BJ (cell line): ENCODE data around the gene GREB1. TPM values are rescaled to one million over a fixed set of nuclear protein-coding genes. Genes with fewer than 3 reads are reported as not detected.

ENCODE experiments used
- CTCF ChIA-PET: fragments of 350-600 bp; formaldehyde crosslinking; extraction: SDS; loops from one replicate; lab custom pipeline; 2021; ENCODE audit warnings: antibody characterized with exemption, inconsistent platforms; lab: Yijun Ruan, JAX
- POLR2A ChIA-PET: fragments of 300-600 bp; sonication (Branson Sonifier 250); formaldehyde crosslinking; extraction: SDS; loops from one replicate; lab custom pipeline; 2021; ENCODE audit warnings: antibody characterized with exemption; lab: Charles Lee
- DNase-seq: peaks from one replicate; pipeline ENCODE4 v3.0.0-alpha.2; 2011; ENCODE audit warnings: low read depth
- H3K27me3 ChIP-seq: 2 replicates; pipeline ENCODE4 v1.6.0; 2011; ENCODE audit warnings: low read length; ENCODE audit not compliant: control insufficient read depth, insufficient read depth
- H3K36me3 ChIP-seq: 2 replicates; pipeline ENCODE4 v1.5.1; 2011; ENCODE audit warnings: low read length; ENCODE audit not compliant: control insufficient read depth, insufficient read depth
- H3K4me3 ChIP-seq: 2 replicates; pipeline ENCODE4 v1.5.1; 2011; ENCODE audit warnings: low read depth, mild to moderate bottlenecking, control low read depth, low read length
- polyA plus RNA-seq: library from polyadenylated mRNA; depleted of rRNA; stranded (reverse); fragments of >200 nt; gene quantifications from 2 replicates; pipeline ENCODE4 v1.2.3, GENCODE V29; 2011
- TF ChIP-seq, protein P1 (sequence below): IDR thresholded peaks from 2 replicates; pipeline ENCODE4 v1.5.1; 2011; ENCODE audit warnings: low read depth, mild to moderate bottlenecking, control low read depth, inconsistent platforms, low read length, moderate library complexity; ENCODE audit not compliant: insufficient read depth

The GREB1 gene
- polyA plus RNA-seq, 1 experiment, result not detected

- TF ChIP-seq, protein P1, sequence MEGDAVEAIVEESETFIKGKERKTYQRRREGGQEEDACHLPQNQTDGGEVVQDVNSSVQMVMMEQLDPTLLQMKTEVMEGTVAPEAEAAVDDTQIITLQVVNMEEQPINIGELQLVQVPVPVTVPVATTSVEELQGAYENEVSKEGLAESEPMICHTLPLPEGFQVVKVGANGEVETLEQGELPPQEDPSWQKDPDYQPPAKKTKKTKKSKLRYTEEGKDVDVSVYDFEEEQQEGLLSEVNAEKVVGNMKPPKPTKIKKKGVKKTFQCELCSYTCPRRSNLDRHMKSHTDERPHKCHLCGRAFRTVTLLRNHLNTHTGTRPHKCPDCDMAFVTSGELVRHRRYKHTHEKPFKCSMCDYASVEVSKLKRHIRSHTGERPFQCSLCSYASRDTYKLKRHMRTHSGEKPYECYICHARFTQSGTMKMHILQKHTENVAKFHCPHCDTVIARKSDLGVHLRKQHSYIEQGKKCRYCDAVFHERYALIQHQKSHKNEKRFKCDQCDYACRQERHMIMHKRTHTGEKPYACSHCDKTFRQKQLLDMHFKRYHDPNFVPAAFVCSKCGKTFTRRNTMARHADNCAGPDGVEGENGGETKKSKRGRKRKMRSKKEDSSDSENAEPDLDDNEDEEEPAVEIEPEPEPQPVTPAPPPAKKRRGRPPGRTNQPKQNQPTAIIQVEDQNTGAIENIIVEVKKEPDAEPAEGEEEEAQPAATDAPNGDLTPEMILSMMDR, result 0 out of 2 replicates have a peak, but pooled peaks have one; percentile 24
- POLR2A ChIA-PET, result no interaction called here
- no peaks in the 10 kb centered on the region for H3K36me3 ChIP-seq
- CTCF ChIA-PET, result interaction anchor here (0.8 kb wide), 1 partner anchor 10 kb away, joined by 3 read pairs; no protein-coding TSS in a partner anchor
- no peak overlapping the region for H3K4me3 ChIP-seq
- H3K27me3 ChIP-seq, result peaks cover 3% of the 10 kb centered on the region
- DNase-seq, result no peak
Observed at GRCh38 chr2:11647834-11648600, 114.2 kb downstream of the GREB1 start.

GRCh38 chr2:11649093-11649492 is 115.2 kb downstream of the GREB1 start:
- ChIA-PET CTCF (interaction anchor here (0.6 kb wide), 1 partner anchor 131 kb away, joined by 3 read pairs; no protein-coding TSS in a partner anchor), POLR2A (no interaction called here)
- no peak overlapping the region for H3K4me3 ChIP-seq
- DNase-seq, result no peak
- H3K36me3 ChIP-seq, result no peaks in the 10 kb centered on the region
- TF ChIP-seq, protein P1, result no peak
- H3K27me3 ChIP-seq, result peaks cover 3% of the 10 kb centered on the region

GRCh38 chr2:11651856-11652548 is 118.2 kb downstream of the GREB1 start:
- TF ChIP-seq, protein P1, result no peak
- CTCF ChIA-PET, result interaction anchor here (1.1 kb wide), 1 partner anchor 36 kb away, joined by 3 read pairs; no protein-coding TSS in a partner anchor
- Histone ChIP-seq H3K36me3 (no peaks in the 10 kb centered on the region), H3K27me3 (peaks cover 3% of the 10 kb centered on the region), H3K4me3 (no peak overlapping the region)
- POLR2A ChIA-PET, result no interaction called here
- no peak for DNase-seq

DNA sequence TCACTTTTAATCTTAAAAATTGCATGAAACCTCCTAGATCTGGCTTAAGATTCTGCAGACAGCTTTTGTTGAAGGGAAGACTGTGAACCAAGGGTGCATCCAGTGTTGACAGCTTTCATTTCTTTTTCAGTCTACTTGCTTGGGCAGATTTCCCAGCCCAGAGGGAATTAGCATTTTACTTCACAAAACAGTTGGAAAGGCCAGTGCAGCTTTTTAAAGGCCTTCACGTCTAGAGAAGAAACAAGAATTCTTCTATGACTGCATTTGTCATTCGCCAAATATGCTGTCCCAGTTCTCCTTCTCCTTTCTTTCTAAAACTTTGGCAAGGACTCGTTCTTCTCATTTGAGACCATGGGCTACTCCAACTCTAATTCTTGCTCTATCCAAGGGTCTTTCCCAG is 118.7 kb downstream of the GREB1 start:
- H3K4me3 ChIP-seq, result no peak overlapping the region
- no peaks in the 10 kb centered on the region for H3K36me3 ChIP-seq
- ChIA-PET POLR2A (no interaction called here), CTCF (interaction anchor here (0.6 to 1.1 kb wide), 2 partner anchors 10 to 35 kb away, joined by 3 read pairs; no protein-coding TSS in a partner anchor)
- TF ChIP-seq, protein P1, result no peak
- DNase-seq, result no peak
- peaks cover 5% of the 10 kb centered on the region for H3K27me3 ChIP-seq

GRCh38 chr2:11655495-11655894 is 121.7 kb downstream of the GREB1 start:
- TF ChIP-seq, protein P1, result no peak
- peaks cover 6% of the 10 kb centered on the region for H3K27me3 ChIP-seq
- DNase-seq, result no peak
- H3K4me3 ChIP-seq, result no peak overlapping the region
- CTCF ChIA-PET, result interaction anchor here (1.3 kb wide), 1 partner anchor 9 kb away, joined by 3 read pairs; no protein-coding TSS in a partner anchor
- no peaks in the 10 kb centered on the region for H3K36me3 ChIP-seq
- POLR2A ChIA-PET, result no interaction called here
